Fibroblast of the aortic adventitia (primary cell): ENCODE results near the gene ATP6V0C. TPM values are rescaled to one million over a fixed set of nuclear protein-coding genes. Genes with fewer than 3 reads are reported as not detected.
A peak's percentile ranks its signal among the peaks of the same experiment; 100 is the strongest.

ENCODE experiments used
- DNase-seq: peaks from one replicate; pipeline ENCODE4 v3.0.0-alpha.2; 2010; ENCODE audit warnings: low read depth
- H3K4me3 ChIP-seq: 2 replicates; pipeline ENCODE4 v1.5.1; 2011; ENCODE audit warnings: low read depth, mild to moderate bottlenecking, control low read depth, low read length, moderate library complexity
- total RNA-seq: library from RNA; depleted of rRNA; stranded (reverse); fragments of >200 nt; gene quantifications from 2 replicates; pipeline ENCODE4 v1.2.3, GENCODE V29; 2012; ENCODE audit warnings: low replicate concordance
- TF ChIP-seq, protein P1 (sequence below): IDR thresholded peaks from 2 replicates; pipeline ENCODE4 v1.5.1; 2011; ENCODE audit warnings: mild to moderate bottlenecking, low read length, control low read depth, inconsistent platforms; ENCODE audit not compliant: insufficient read depth

Gene ATP6V0C
- total RNA-seq, 1 donor = 48.9 TPM

DNA sequence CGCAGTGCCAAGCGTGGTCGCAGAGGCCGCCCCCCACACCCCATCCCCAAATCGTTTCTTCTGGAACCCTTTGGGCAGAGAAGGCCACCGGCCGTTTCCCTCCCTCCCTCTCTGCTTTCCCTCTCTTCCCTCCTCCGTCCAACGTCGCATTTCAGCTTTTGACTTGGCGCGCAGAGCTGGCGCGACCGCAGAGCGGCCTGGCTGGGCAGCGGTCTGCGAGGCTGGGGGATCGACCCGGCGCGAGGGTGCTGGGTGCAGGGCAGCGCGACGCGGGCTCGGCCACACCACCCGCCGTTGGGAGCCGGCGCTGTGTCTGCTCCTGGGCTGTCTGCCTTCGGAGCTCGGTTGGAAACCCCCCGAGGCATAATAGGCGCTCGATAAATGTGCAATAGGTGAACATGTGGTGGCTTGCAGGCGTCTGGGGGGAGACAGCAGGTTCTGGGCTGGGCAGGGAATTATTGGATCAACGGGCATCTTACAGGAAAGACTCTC, 45.5 kb upstream of the ATP6V0C start:
- peak overlapping the region; percentile 60 for H3K4me3 ChIP-seq
- no peak for DNase-seq
- TF ChIP-seq, protein P1, sequence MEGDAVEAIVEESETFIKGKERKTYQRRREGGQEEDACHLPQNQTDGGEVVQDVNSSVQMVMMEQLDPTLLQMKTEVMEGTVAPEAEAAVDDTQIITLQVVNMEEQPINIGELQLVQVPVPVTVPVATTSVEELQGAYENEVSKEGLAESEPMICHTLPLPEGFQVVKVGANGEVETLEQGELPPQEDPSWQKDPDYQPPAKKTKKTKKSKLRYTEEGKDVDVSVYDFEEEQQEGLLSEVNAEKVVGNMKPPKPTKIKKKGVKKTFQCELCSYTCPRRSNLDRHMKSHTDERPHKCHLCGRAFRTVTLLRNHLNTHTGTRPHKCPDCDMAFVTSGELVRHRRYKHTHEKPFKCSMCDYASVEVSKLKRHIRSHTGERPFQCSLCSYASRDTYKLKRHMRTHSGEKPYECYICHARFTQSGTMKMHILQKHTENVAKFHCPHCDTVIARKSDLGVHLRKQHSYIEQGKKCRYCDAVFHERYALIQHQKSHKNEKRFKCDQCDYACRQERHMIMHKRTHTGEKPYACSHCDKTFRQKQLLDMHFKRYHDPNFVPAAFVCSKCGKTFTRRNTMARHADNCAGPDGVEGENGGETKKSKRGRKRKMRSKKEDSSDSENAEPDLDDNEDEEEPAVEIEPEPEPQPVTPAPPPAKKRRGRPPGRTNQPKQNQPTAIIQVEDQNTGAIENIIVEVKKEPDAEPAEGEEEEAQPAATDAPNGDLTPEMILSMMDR = no peak

DNA sequence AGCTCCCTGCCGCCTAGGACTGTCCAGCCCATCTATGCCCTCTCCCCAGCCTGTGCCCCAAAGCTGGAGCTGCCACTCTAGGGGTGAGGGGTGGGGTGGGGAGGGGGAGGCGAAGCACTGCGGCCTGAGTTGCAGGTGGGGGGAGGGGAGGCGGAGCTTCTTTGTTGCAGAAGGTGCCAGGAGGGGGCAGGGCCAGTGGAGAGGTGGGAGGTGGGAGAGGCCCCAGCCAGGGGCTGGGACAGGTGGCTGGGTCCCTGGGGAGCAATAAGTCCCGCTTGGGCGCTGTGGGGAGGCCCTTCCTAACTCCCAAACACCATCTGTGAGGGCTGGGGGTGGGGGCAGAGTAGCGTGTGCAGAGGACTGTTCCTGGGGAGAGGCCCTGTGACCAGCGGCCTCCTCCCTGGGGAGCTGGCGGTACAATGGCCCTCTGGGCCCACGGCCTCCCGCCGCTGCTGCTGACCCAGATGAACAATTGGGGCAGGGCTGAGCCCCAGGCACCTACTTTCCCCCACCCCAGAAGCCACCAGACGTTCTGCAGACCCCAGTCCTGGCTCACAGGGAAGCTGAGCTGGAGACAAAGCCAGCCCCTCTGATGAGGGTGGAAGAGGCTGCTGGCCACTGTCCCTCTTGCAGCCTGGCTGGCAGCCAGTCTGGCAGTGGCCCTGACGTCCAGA, 44.9 kb upstream of the ATP6V0C start:
- no peak overlapping the region for H3K4me3 ChIP-seq
- DNase-seq = no peak
- TF ChIP-seq, protein P1 = no peak

DNA sequence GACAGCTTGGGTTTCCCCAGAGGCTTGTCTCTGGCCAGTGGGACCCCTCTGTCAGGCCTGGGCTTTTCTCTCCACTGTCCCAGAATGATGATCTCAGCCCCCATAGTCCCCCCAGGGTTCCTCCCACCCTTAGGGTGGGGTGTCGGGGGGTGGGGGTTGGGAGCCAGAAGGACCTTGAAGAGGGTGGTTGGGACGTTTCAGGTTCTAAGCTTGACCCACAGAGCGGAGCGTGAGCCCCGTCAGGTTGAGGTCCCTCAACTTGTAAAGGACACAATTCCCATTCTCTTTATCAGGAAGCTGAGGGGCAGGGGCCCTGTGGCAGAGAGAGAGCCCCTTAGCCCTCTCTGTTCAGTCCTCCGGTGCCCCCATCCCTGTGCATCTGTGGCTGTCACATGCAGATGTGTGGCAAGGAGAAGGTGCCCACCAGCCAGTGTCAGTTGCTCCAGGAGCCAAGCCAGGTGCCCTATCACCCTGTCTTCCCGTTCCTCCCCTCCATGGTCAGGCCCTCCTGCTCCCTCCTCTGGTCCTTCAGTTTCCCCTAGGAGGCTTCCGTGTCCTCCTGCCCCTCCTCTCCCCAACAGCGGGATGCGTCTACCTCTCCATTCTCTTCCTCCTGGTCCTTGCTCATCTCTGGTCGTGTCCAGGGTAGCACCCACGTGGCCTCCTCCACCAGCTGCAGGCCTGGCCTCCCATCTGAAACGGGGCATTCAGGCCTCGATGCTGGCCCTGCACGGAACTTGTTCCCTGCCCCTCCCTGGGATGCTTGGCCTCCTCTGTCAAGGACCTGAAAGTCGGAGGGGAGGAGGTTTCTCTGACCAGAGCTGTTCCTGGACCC, 44.1 kb upstream of the ATP6V0C start:
- no peak overlapping the region for H3K4me3 ChIP-seq
- DNase-seq = no peak
- TF ChIP-seq, protein P1 = no peak

DNA sequence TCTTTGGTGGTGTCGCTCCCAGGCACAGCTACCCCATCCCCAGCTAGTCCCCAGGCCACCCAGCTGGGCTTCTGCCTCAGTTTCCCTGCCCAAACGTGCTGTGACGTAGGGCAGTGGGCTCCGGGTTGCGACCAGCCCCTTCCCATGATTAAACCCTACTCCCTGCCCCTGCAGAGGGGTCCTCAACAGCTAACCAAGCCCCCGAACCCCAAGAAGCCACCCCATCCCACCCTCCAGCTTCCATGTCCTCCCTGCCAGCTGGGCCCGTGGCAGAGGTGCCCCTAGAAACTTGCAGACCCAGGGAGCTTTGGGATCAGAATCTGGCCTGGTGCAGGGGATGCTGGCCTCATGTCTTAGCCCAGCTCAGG, 43.5 kb upstream of the ATP6V0C start:
- no peak overlapping the region for H3K4me3 ChIP-seq
- TF ChIP-seq, protein P1 = no peak
- no peak for DNase-seq

DNA sequence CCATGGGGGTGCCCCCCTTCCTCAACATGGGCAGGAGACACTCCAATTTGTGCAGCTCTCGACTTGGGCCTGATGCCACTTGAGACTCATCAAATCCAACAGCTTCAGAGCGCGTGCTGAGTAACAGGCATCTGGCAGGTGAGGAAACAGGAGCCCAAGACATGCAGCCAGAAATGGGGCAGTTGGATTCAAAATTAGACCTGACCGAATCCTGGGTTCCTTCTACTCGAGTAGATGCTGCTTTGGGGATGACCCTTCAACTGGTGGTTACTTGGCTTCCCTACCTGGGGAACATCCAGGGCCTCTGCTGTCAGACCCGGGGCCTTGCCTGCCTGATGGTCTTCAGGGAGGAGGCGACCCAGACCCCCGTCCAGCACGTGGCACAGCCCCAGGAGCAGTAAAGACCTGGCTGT, 43.1 kb upstream of the ATP6V0C start:
- no peak overlapping the region for H3K4me3 ChIP-seq
- TF ChIP-seq, protein P1 = no peak
- DNase-seq = no peak

DNA sequence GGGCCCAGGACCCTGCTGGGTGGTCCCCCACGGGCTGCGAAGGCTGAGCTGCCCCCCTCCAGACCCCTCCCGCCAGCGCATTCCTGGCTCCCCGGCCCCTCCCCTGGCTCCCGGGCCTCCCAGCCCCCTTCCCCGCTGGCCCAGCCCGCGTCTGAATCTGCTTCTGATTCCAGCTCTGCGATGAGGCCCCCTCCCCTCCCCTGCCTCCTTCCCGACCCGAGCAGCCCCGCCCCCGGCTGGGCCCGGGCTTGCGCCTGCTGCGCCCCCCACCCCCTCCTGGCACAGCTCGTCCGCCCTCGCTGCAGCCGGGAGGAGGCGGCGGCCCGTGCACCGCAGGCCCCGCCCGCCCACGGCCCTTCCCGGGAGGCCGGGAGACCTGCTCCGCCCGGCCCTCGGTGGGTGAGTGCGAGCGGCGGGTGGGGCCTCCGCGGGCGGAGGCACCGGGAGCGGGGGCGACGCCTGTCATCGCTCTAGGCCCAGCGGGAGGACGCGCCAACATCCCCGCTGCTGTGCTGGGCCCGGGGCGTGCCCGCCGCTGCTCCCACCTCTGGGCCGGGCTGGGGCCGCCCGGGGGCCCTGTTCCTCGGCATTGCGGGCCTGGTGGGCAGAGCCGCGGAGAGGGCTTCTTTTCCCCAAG, 42.6 kb upstream of the ATP6V0C start, which contains the start of gene NTN3:
Gene NTN3 (plus strand): TSS at position 282 of the 637 bp plus-strand sequence. CDS start 405 bp downstream, outside the sequence.
- no peak for DNase-seq
- TF ChIP-seq, protein P1 = no peak
- peak within 1 kb of the TSS; percentile 28 for H3K4me3 ChIP-seq
